Camera-type eye (tissue), 1 donor: ENCODE data around the gene ZBTB17. TPM values are rescaled to one million over a fixed set of nuclear protein-coding genes. Genes with fewer than 3 reads are reported as not detected.

ENCODE experiments used
- total RNA-seq: library from RNA; depleted of rRNA; stranded (reverse); fragments of >200 nt; gene quantifications from one replicate; pipeline ENCODE4 v1.2.3, GENCODE V29; 2014

ZBTB17 gene
- total RNA-seq = 31.4 TPM

GRCh38 chr1:15975805-15976680 is at the start of gene ZBTB17:
Gene ZBTB17, minus strand, starts transcription at chr1:15976101. Its CDS starts 27,606 bp downstream, at chr1:15948495.

GRCh38 chr1:16021681-16022080 is 45.8 kb upstream of the ZBTB17 start, which contains the start of gene CLCNKA:
Gene CLCNKA, plus strand, starts transcription at chr1:16022036. Its CDS starts 584 bp downstream, at chr1:16022620.

GRCh38 chr1:16017461-16018303 is 41.8 kb upstream of the ZBTB17 start, which contains the start of gene HSPB7:
Gene HSPB7, minus strand, starts transcription at chr1:16018043. Its CDS starts 80 bp downstream, at chr1:16017963.

Other genes with a start within 250 kb of the ZBTB17 start
- gene SLC25A34, start 239.8 kb downstream of the ZBTB17 start, total RNA-seq = 3.4 TPM
- not detected for gene TMEM82, start 233.6 kb downstream of the ZBTB17 start, total RNA-seq
- 46.5 TPM for gene FBLIM1, start 217.3 kb downstream of the ZBTB17 start, total RNA-seq
- gene UQCRHL, start 168.5 kb downstream of the ZBTB17 start, total RNA-seq = 1.1 TPM
- 115 TPM for gene SPEN, start 128.4 kb downstream of the ZBTB17 start, total RNA-seq
- not detected for gene SRARP, start 28.1 kb upstream of the ZBTB17 start, total RNA-seq
- gene HSPB7, start 41.9 kb upstream of the ZBTB17 start, total RNA-seq = 5.3 TPM
- 0.33 TPM for gene CLCNKA, start 45.9 kb upstream of the ZBTB17 start, total RNA-seq
- gene CLCNKB, start 67.7 kb upstream of the ZBTB17 start, total RNA-seq = 0.55 TPM
- 4.0 TPM for gene FAM131C, start 97.5 kb upstream of the ZBTB17 start, total RNA-seq
- 84.2 TPM for gene EPHA2, start 180.0 kb upstream of the ZBTB17 start, total RNA-seq
- 12.5 TPM for gene ARHGEF19, start 236.6 kb upstream of the ZBTB17 start, total RNA-seq